Fibroblast of villous mesenchyme (primary cell): ENCODE measurements around the gene MYL6B. TPM values are rescaled to one million over a fixed set of nuclear protein-coding genes. Genes with fewer than 3 reads are reported as not detected.

Source experiments
- DNase-seq: peaks from one replicate; pipeline ENCODE4 v3.0.0-alpha.2; 2010; ENCODE audit warnings: low read depth
- H3K4me3 ChIP-seq: 2 replicates; pipeline ENCODE4 v1.5.1; 2011; ENCODE audit warnings: low read depth, mild to moderate bottlenecking, low read length
- CTCF ChIP-seq: IDR thresholded peaks from 2 replicates; pipeline ENCODE4 v1.5.1; 2012; ENCODE audit warnings: low read depth, mild to moderate bottlenecking, low read length; ENCODE audit not compliant: insufficient read depth
- total RNA-seq: library from RNA; depleted of rRNA; stranded (reverse); fragments of >200 nt; gene quantifications from 2 replicates; pipeline ENCODE4 v1.2.3, GENCODE V29; 2012

Gene MYL6B
- total RNA-seq, 1 donor, result 68.2 TPM

DNA sequence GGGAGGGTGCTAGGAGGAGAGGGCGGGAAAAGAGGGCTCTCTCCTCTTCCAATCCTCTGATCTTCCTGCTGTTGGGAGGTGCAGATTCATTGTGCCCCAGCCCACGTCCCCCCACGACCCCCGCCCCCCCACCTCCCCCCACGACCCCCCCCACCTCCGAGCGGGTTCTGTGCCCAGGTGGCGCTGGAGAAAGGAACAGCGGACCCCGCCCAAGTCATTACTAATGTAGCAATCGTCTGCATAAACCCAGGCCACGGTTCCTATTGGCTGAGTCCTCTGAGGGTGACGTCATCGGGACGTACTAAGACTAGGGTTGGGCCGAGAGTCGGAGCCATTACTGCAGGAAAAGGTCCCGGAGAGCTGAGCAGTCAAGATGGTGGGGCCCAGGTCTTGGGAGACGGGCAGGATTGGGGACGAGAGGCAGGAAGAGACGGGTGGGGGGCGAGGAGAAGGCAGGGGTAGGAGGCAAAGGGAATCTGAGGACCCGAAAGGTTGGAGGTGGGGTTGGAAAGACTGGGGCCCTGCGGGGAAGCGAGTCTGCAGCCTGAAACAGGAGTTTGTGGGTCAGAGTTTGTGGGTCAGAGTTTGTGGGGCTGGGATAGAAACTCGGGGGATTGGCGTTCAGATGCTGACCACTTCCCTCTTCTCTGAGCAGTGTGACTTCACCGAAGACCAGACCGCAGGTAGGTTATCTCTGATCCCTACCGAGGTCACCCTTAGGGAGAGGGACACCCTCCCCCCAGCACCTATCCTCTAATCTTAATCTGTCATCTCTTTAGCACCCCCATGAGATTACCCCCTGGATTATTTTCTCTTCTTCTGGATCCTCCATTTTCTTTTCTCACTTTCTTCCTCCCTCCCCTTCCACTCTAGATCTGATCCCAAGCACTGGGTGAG, 5.9 kb downstream of the MYL6B start, which contains the start of gene MYL6:
TSS of gene MYL6 (plus strand) at position 331 of the 897 bp plus-strand sequence. CDS start at position 374, 43 bp downstream.
- peak within 1 kb of the TSS; percentile 100 for H3K4me3 ChIP-seq
- peak; percentile 98 for DNase-seq
- TF ChIP-seq CTCF, result no peak

DNA sequence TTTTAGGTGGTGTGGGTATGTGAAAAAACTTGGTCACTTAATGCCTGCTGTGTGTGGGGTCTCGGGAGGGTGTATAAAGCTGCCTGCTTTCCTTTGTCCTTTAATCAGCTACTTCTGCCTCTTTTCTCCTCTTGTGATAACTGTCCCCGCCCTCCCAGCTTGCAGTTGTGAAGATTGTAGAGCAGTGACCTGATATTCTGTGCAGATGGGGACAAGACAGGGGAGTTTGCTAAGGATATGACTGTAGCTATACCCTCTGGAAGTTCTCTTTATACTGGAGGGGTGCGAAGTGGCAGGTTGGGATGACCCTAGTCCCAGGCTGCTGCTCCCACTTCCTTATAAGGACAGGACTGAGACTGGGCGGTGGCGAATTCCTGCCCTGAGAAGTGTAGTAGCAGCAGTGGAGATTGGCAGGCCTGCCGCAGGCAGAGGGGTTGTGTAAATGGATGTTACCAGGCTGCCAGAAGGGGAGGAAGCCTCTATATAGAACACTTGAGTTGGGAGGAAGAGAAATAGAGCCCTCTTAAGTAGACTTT, 6.6 kb downstream of the MYL6B start:
- DNase-seq, result peak; percentile 76
- peak overlapping the region; percentile 100 for H3K4me3 ChIP-seq
- no peak for TF ChIP-seq CTCF

DNA sequence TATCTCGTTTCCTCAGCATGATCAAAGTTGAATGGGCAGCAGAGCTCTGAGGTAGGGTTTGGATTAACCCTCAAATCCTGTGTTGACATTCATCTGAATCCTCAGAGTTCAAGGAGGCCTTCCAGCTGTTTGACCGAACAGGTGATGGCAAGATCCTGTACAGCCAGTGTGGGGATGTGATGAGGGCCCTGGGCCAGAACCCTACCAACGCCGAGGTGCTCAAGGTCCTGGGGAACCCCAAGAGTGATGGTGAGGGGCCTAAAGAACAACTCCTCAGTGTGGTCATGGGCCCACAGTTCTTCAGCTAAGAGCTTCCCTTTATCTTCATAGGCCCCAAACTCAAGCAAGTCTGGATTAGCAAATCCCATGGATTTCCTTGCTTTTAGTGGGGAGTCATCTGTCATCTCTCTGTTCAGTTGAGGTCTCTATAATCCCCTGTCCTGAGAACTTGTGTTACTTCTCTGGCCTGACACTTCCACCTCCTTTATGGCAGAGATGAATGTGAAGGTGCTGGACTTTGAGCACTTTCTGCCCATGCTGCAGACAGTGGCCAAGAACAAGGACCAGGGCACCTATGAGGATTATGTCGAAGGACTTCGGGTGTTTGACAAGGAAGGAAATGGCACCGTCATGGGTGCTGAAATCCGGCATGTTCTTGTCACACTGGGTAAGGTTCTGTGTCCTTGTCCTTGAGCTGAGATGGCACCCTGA, 7.2 kb downstream of the MYL6B start:
- TF ChIP-seq CTCF, result no peak
- H3K4me3 ChIP-seq, result peak overlapping the region; percentile 100
- DNase-seq, result no peak

DNA sequence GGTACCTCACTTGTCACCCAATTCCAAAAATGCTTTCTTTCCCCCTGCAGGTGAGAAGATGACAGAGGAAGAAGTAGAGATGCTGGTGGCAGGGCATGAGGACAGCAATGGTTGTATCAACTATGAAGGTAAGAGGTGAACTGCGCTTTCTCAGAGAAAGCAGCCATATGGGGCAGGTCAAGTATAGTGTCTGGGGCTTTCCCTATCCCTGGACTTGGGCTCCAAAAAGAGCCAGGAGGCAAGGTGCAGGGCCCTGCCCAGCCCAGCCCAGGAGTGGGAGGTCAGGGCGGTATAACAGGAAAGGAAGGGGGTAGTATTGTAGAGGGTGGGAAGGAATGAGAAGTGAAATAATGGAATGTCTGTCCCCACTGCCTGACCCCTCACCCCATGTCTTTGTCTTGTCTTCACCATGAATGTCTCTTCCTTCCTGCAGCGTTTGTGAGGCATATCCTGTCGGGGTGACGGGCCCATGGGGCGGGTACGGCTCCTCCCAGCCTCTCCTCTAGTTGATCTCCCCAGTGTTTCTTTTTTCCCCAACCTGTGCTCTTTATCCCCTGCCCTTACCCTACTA, 7.9 kb downstream of the MYL6B start:
- peak overlapping the region; percentile 100 for H3K4me3 ChIP-seq
- no peak for DNase-seq
- no peak for TF ChIP-seq CTCF

- no peak for DNase-seq
- peak overlapping the region; percentile 100 for H3K4me3 ChIP-seq
- no peak for TF ChIP-seq CTCF
Measured at GRCh38 chr12:56160894-56161689, 8.7 kb downstream of the MYL6B start.
